HG03045 (cell line): ENCODE results near the gene TAS2R30.
"Not testable (repeated sequence)": the region's sequence is repeated elsewhere in the genome, so short reads cannot be mapped to it uniquely, and the experiment has no call there.

Experiments
- ATAC-seq: cut with Tn5 transposase; IDR thresholded peaks from one replicate; pipeline ENCODE4 v1.9.1; 2021; ENCODE audit warnings: mild to moderate bottlenecking, moderate library complexity; ENCODE audit not compliant: unreplicated experiment

Gene TAS2R30

GRCh38 chr12:11130999-11131398 lies 3.4 kb downstream of the TAS2R30 start:
- no peak for ATAC-seq

GRCh38 chr12:11130382-11130781 lies 4.1 kb downstream of the TAS2R30 start:
- ATAC-seq = no peak

DNA sequence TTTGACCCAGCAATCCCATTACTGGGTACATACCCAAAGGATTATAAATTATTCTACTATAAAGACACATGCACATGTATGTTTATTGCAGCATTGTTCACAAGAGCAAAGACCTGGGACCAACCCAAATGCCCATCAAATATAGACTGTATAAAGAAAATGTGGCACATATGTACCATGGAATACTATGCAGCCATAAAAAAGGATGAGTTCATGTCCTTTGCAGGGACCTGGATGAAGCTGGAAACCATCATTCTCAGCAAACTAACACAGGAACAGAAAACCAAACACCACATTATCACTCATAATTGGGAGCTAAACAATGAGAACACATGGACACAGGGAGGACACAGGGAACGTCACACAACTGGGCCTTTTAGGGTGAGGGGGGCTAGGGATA lies 20.3 kb downstream of the TAS2R30 start:
- ATAC-seq = not testable (repeated sequence)

DNA sequence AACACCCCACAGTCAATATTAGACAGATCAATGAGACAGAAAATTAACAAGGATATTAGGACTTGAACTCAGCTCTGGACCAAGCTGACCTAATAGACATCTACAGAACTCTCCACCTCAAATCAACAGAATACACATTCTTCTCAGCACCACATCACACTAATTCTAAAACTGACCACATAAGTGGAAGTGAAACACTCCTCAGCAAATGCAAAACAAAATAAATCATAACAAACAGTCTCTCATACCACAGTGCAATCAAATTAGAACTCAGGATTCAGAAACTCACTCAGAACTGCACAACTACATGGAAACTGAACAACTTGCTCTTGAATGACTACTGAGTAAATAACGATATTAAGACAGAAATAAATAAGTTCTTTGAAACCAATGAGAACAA lies 23.2 kb downstream of the TAS2R30 start:
- ATAC-seq = not testable (repeated sequence)

GRCh38 chr12:11108862-11109261 lies 25.6 kb downstream of the TAS2R30 start:
- no peak for ATAC-seq

DNA sequence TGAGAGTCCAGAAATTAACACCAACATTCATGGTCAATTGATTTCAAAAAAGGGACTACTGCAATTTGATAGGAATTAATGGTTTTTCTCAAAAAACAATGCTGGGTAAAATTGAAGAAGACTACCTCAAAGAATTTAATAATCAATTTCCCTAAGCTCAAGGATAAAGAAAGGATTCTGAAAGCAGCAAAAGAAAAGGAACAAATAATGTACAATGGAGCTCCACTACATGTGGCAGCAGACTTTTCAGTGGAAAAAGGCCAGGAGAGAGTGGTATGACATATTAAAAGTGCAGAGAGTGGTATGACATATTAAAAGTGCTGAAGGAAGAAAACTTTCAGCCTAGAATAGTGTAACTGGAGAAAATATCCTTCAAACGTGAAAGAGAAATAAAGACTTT lies 26.7 kb downstream of the TAS2R30 start:
- no peak for ATAC-seq

DNA sequence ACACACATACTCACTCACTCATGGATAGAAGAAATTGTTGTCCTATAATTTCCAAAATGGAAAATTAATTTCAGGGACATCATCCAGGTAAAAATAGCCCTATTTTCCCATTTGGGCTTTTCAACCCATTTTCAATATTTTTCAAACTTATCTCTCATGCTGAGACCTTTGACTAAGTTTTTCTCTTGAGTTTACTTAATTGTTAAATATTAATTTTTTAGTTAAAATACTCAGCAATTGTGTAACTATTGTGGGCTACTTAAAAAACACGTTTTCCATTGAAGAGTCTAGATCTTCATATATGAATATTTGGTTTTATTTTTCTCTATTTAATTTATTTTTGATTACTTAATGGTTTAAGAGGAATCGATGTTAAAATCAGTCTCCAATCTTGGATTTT lies 28.2 kb downstream of the TAS2R30 start:
- no peak for ATAC-seq

- ATAC-seq = no peak
Observed at GRCh38 chr12:11105546-11105945, 28.9 kb downstream of the TAS2R30 start.

DNA sequence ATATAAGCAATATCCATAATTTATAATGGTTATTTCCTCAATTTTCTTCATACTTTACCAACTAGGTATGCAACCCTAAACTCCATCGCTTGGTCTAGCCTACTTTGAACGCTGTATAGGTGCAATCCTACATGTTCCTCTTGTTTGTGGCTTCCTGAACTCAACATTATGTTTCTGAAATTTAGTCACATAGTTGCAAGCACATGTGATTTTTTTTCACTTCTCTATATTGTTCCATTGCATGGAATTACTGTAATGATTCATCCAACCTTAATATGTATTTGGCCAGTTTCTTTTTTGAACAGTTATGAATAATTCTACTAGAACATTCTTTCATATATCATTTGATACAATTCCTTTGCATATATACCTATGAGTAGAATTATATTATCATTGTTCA lies 39.5 kb downstream of the TAS2R30 start:
- not testable (repeated sequence) for ATAC-seq

- ATAC-seq = no peak
Observed at GRCh38 chr12:11092128-11092527, 42.3 kb downstream of the TAS2R30 start, which contains the start of gene TAS2R43. TSS of gene TAS2R43 (minus strand) at chr12:11092313. CDS start at chr12:11092229, 84 bp downstream.

GRCh38 chr12:11089246-11089645 lies 45.2 kb downstream of the TAS2R30 start:
- ATAC-seq = no peak

DNA sequence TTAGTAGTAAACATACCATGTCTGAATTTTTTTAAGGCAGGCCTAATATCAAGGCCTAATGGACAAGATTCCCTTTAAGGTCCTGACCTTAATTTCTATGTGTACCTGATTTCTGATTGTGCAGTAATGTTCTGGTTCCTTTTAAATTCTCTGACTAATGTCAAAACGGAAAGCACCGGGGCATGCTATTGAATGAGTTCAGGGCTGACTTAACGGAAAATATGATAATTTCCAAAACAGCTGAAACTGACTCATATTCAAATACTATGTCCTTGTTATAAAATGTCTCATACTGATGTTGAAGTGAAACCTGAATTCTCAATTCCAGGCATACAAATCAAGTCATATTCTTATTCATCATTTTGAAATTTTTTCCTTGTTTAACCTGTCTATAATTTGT lies 49.0 kb downstream of the TAS2R30 start:
- ATAC-seq = no peak
